Astrocyte of the cerebellum (primary cell): ENCODE data around the gene INTS4.
"Not testable (repeated sequence)": the region's sequence is repeated elsewhere in the genome, so short reads cannot be mapped to it uniquely, and the experiment has no call there.

Experiments
- DNase-seq: peaks from one replicate; pipeline ENCODE4 v3.0.0-alpha.2; 2011; ENCODE audit warnings: low read depth
- H3K4me3 ChIP-seq: 2 replicates; pipeline ENCODE4 v1.5.1; 2011; ENCODE audit warnings: mild to moderate bottlenecking, low read depth, low read length, moderate library complexity
- in situ Hi-C: cut with HindIII; loops from 2 replicates; pipeline ENCODE4 v1.10.0; 2017; ENCODE audit warnings: low sequenced_read_pairs
- TF ChIP-seq, protein P1 (sequence below): IDR thresholded peaks from 2 replicates; pipeline ENCODE4 v1.5.1; 2012; ENCODE audit warnings: low read length, low read depth, moderate library complexity, mild to moderate bottlenecking; ENCODE audit errors: missing control alignments

The INTS4 gene

GRCh38 chr11:77871855-77872254 is 122.6 kb downstream of the INTS4 start:
- in situ Hi-C loops = no loop called here
- TF ChIP-seq, protein P1, sequence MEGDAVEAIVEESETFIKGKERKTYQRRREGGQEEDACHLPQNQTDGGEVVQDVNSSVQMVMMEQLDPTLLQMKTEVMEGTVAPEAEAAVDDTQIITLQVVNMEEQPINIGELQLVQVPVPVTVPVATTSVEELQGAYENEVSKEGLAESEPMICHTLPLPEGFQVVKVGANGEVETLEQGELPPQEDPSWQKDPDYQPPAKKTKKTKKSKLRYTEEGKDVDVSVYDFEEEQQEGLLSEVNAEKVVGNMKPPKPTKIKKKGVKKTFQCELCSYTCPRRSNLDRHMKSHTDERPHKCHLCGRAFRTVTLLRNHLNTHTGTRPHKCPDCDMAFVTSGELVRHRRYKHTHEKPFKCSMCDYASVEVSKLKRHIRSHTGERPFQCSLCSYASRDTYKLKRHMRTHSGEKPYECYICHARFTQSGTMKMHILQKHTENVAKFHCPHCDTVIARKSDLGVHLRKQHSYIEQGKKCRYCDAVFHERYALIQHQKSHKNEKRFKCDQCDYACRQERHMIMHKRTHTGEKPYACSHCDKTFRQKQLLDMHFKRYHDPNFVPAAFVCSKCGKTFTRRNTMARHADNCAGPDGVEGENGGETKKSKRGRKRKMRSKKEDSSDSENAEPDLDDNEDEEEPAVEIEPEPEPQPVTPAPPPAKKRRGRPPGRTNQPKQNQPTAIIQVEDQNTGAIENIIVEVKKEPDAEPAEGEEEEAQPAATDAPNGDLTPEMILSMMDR = no peak

GRCh38 chr11:77868744-77869143 is 125.7 kb downstream of the INTS4 start:
- H3K4me3 ChIP-seq = no peak overlapping the region
- TF ChIP-seq, protein P1 = no peak
- in situ Hi-C loops = no loop called here
- no peak for DNase-seq

More at GRCh38 chr11:77871855-77872254, 122.6 kb downstream of the INTS4 start:
- no peak overlapping the region for H3K4me3 ChIP-seq
- DNase-seq = no peak

DNA sequence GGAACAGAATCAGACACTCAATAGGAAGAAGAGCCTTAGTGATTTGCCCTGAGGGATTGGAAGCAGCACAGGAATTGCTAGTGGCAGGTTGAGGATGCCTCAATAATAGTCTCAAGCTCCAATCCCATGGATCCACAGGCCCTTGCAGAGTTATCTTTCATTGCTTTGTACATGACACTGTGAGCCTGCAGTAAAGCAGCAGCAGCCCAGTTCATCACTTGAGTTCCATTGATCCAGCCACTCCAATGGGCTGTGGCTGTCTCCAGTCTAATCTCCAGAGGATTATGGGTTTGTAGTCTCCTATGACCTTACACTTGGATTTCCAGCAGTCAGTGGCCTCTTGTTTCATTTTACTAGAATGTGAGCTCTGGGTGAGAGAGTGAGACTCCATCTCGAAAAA is 128.1 kb downstream of the INTS4 start:
- in situ Hi-C loops = no loop called here
- TF ChIP-seq, protein P1 = no peak

GRCh38 chr11:77865805-77866204 is 128.7 kb downstream of the INTS4 start:
- no peak overlapping the region for H3K4me3 ChIP-seq
- TF ChIP-seq, protein P1 = no peak
- in situ Hi-C loops = no loop called here
- DNase-seq = no peak

More for the DNA sequence above, 128.1 kb downstream of the INTS4 start:
- no peak for DNase-seq
- H3K4me3 ChIP-seq = no peak overlapping the region

- H3K4me3 ChIP-seq, DNase-seq, in situ Hi-C loops: not testable (repeated sequence)
Measured at GRCh38 chr11:77861444-77861843, 133.0 kb downstream of the INTS4 start.

DNA sequence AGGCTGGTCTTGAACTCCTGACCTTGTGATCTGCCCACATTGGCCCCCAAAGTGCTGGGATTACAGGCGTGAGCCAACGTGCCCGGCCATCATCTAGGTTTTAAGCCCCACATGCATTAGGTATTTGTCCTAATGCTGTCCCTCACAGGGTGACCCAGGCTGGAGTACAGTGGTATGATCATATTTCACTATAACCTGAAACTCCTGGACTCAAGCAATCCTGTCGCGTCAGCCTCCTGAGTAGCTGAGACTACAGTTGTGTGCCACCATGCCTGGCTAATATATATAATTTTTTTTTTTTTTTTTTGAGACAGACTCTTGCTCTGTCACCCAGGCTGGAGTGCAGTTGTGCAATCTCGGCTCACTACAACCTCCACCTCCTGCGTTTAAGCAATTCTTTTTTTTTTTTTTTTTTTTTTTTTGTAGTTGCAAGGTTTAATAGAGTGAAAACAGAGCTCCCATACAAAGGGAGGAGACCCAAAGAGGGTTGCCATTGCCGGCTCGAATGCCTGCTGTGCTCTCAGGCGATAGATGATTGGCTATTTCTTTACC is 136.5 kb downstream of the INTS4 start:
- DNase-seq, H3K4me3 ChIP-seq, in situ Hi-C loops: not testable (repeated sequence)

DNA sequence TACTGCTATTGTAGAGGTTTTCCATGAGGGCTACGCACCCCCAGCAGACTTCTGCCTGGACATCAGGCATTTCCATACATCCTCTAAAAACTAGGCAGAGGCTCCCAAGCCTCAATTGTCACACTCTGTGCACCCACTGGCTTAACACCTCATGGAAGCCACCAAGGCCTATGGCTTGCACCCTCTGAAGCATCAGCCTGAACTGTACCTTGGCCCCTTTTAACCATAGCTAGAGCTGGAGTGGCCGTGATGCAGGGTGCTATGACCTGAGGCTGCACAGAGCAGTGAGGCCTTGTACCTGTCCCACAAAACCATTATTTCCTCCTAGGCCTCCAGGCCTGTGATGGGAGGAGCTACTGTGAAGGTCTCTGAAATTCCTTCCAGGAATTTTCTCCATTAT is 139.6 kb downstream of the INTS4 start:
- no peak for DNase-seq
- TF ChIP-seq, protein P1 = no peak
- in situ Hi-C loops = no loop called here
- no peak overlapping the region for H3K4me3 ChIP-seq

DNA sequence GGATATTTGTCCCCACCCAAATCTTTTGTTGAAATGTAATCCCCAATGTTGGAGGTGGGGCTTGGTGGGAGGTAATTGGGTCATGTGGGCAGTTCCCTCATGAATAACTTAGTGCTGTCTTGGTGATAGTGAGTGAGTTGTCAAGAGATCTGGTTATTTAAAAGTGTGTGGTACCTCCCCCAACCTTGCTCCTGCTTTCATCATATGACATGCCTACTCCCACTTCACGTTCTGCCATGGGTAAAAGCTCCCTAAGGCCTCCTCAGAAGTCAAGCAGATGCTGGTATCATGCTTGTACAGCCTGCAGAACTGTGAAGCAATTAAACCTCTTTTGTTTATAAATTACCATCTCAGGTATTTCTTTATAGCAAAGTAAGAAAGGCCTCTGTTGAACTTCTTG is 143.0 kb downstream of the INTS4 start:
- in situ Hi-C loops = no loop called here
- H3K4me3 ChIP-seq = no peak overlapping the region
- TF ChIP-seq, protein P1 = no peak
- no peak for DNase-seq

GRCh38 chr11:77843700-77844099 is 150.8 kb downstream of the INTS4 start:
- DNase-seq, in situ Hi-C loops, H3K4me3 ChIP-seq: not testable (repeated sequence)
